VCaP (cell line): Measurements from ENCODE around the gene SPTBN1.

Source experiments
- H3K27ac ChIP-seq: fragments of 450-650 bp; 2 replicates; pipeline ENCODE4 v1.5.1; 2017
- TF ChIP-seq, protein P1 (sequence below): fragments of 450-650 bp; conservative IDR thresholded peaks from 2 replicates; pipeline ENCODE4 v1.5.1; 2017; ENCODE audit warnings: mild to moderate bottlenecking, moderate library complexity

Gene SPTBN1

DNA sequence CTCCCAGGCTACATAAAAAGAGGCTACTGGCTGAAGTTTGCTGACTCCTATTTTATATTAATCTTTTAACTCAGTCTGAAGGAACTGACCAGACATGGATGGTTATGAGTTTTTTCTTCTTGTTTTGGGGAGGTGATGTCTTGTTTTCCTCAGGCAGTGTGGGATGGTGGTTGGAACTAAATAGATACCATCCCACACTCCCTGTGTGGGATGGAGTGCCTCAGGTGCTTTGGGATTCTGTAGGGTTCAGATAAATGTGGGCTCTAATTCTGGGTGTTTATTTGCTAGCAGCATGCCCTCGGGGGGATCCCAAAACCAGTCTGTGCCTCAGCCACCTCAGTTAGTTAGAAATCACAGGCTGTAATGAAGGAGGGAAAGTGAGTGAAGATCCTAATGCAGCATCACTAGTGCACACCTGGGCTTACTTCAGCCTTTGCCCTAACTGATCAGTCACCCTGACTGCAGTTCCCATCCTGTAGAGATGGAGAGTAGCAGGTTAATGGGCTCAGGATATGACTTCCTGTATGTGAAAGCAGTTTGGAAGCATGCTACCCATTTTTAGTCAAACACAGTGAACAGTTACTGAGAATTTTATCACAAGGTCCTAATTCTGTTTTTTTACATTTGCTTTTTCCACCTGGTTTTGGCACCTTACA, 132.2 kb downstream of the SPTBN1 start:
- TF ChIP-seq, protein P1, sequence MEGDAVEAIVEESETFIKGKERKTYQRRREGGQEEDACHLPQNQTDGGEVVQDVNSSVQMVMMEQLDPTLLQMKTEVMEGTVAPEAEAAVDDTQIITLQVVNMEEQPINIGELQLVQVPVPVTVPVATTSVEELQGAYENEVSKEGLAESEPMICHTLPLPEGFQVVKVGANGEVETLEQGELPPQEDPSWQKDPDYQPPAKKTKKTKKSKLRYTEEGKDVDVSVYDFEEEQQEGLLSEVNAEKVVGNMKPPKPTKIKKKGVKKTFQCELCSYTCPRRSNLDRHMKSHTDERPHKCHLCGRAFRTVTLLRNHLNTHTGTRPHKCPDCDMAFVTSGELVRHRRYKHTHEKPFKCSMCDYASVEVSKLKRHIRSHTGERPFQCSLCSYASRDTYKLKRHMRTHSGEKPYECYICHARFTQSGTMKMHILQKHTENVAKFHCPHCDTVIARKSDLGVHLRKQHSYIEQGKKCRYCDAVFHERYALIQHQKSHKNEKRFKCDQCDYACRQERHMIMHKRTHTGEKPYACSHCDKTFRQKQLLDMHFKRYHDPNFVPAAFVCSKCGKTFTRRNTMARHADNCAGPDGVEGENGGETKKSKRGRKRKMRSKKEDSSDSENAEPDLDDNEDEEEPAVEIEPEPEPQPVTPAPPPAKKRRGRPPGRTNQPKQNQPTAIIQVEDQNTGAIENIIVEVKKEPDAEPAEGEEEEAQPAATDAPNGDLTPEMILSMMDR, result no peak
- H3K27ac ChIP-seq, result peak overlapping the region; percentile 60

DNA sequence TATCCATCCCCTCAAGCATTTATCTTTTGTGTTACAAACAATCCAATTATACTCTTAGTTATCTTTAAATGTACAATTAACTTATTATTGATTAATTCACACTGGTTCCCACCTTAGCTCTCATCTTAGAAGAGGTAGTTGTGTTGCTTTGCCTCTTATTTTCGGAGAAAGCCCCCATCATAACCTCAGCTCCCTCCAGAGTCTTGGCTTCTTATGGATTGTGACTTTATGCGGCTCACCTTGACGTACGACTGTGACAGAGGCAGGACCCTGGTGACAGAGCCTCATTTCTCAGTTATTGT, 132.9 kb downstream of the SPTBN1 start:
- TF ChIP-seq, protein P1, result no peak
- H3K27ac ChIP-seq, result peak overlapping the region; percentile 60

DNA sequence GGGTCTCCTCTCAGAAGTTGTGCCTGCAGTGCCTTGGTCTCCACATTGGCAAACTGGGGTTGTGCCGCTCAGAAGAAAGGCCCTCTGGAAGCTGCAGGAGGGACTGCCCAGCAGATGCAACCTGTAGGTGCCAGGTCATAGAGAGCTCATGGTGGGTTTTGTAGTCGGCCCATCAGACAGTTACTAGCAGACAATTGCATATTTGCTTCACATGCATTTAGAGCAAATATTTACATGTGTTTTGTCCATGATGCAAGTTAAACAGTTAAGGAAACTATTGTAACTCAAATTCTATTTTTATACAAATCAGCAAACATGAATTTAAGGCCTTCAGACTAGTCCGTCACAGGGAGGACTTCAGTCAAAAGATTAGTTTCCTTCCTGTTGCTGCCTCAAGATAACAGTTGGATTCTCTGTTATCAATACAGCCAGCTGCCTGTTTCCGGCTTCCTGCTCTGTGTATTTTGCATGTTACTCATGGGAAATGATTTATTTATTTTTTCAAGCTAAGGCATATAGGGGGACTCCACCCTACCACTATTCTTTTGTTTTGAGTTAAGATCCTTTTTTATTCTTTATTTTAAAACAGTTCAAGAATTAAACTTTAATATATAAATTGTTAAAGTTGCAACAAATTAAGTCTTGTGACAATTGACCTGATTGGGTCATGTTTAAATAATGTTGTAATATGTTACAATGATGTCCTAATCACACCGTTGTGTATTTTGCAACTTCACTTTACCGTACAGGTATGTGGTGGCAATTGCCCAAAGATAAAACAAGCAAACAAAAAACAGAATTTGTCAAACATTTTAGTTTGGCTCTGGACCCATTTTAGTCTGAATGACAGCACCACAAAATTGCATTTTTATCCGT, 133.5 kb downstream of the SPTBN1 start:
- TF ChIP-seq, protein P1, result no peak
- H3K27ac ChIP-seq, result peak overlapping the region; percentile 60

DNA sequence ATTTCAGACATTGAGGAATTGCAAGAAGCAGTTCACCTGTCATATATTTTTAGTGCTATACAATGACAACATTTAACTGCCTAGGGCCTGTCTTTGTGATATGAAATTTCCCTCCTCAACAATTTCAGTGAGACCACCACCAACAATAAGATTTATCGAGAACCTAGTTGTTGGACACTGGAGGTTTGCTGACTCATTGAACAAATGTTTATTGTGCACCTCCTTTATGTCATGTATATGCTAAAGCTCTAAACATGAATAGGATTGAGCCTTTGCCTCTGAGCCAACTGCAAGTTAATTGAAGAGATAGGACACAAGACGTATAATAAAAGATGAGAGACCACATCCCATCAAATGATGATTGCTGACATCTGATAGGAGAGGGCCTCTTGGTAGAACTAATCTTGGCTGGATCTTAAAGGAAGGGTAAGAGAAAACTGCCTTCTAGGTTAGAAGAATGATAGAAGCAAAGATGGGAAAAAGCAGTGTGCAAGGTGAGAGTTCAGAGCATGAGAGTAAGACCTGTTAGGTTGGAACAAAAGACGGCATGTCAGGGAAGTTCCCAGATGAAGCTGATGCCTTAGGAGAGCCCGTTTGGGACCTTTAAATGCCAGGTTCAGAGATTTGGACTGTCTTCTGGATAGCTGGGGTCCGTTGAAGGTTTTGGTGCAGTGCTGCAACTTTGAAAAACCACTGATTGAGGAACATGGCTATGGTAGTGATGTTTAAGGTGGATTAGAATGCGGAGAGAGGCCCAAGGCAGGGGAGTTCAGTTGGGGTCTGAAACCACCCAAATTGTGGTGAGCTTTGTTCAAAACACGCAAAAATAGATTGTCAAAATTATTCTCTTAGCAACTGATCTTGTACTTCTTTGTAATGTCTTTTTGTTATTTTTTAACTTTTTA, 134.3 kb downstream of the SPTBN1 start:
- peak overlapping the region; percentile 60 for H3K27ac ChIP-seq

DNA sequence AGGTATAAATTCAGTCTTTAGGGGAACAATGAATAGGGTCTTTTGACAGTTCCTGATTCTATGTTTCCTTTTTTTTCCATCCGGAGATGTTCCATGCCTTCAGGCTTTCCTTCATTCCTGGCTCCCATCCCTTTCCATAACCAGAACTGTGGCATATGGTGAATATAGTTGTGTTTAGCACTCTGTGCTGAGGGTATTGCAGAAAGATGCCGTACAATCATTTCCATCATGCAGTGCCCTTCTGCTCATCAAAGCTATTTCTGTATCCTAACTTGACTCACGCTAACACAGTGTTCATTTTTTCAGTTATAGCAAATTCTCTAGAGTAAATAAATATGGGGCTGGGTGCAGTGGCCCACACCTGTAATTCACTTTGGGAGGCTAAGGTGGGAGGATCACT, 135.4 kb downstream of the SPTBN1 start:
- TF ChIP-seq, protein P1, result no peak
- H3K27ac ChIP-seq, result no peak overlapping the region

More for the DNA sequence above, 134.3 kb downstream of the SPTBN1 start:
- TF ChIP-seq, protein P1, result no peak

DNA sequence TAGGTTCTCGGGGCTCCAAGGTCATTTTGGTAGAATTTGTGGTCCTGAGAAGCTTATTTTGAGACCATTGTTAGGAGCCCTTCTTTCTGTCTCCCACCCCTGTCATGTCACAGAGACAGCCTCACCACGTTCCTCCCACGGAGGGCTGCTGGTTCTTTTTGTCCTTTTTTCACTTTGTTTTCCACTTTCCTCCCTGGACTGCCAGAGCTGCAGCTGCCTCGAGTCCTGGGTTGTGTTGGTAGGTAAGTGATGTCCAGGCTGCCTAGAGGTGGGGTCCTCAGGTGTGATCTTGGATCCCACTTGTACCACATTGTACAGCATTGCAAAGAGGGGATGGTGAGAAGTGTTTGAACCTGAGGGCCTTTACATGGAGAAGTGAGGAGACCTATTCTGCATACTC, 137.1 kb downstream of the SPTBN1 start:
- H3K27ac ChIP-seq, result no peak overlapping the region
- TF ChIP-seq, protein P1, result no peak

DNA sequence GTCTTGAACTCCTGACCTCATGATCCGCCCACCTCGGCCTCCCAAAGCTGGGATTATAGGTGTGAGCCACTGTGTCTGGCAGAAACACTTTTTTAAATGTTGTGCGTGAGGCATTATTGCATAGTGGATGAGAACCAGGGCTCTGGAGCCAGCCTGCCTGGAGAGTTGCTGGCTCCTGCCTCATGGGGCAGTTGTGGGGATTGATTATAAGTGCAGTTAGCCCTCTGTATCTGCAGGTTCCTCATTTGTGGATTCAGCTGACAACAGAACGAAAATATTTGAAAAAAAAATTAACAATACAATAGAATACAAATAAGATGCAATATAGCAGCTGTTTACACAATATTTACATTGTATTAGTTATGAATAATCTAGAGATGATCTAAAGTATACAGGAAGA, 137.9 kb downstream of the SPTBN1 start:
- TF ChIP-seq, protein P1, result no peak

More for the DNA sequence above, 137.9 kb downstream of the SPTBN1 start:
- H3K27ac ChIP-seq, result no peak overlapping the region
